Stimulated activated CD4-positive, alpha-beta T cell treated with anti-CD3 and anti-CD28 coated beads, Interleukin-12 subunit alpha, Interleukin-12 subunit beta, amount 100 ng/mL, for 4 hours (primary cell): Measurements from ENCODE around the gene ACTL7B.
"Not testable (repeated sequence)": the region's sequence is repeated elsewhere in the genome, so short reads cannot be mapped to it uniquely, and the experiment has no call there.

ENCODE experiments used
- DNase-seq: peaks from one replicate; pipeline ENCODE4 v3.0.0-alpha.2; 2020

The ACTL7B gene

DNA sequence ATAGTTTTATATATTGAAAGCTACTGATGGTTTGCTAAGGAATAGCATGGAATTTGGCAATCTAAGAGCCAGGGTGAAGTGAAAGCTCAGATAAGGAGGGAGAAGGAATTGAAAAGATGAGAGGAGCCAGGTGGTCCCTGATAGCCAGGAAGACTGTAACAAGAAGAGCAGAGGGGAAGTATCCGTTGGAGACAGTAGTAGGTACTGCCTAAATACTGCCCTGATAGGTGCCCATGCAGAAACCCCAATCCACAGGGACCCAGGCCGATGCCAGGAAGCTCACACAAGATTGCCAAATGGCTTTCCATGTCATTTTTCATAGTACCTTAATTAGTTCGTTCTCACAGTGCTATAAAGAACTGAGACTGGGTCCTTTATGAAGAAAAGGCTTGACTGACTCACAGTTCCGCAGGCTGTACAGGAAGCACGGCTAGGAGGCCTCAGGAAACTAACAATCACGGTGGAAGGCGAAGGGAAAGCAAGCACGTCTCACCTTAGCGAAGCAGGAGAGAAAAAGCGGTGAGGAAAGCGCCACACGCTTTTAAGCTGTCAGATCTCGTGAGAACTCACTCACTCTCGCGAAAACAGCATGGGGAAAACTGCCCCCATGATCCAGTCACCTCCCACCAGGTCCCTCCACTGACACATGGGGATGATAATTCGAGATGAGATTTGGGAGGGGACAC, 13.0 kb downstream of the ACTL7B start:
- no peak for DNase-seq

DNA sequence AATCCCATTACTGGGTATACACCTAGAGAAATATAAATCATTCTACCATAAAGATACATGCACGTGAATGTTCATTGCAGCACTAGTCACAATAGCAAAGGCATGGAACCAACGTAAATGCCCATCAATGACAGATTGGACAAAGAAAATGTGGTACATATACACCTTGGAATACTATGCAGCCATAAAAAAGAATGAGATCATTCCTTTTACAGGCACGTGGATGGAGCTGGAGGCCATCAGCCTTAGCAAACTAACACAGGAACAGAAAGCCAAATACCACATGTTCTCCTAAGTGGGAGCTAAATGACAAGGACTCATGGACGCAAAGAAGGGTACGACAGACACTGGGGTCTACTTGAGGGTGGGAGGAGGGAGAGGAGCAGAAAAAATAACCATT, 16.2 kb downstream of the ACTL7B start:
- DNase-seq: not testable (repeated sequence)

DNA sequence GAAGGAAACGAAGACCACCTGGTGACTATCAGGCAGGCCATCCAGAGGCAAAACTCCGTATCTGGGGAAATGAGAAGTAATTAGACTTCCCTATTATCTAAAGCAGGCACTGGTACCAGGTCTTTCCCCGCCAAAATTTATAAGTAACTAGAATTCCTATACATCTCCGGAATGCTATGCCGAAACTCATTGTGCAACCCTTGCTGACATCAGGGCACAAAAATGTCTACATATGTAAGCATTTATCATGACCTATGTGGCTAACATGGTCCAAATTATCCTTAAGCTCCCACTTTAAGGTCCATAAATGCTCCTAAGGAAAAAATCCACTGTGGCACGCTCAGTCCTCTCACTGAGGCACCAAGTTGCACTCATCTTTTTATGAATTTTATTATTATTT, 17.8 kb downstream of the ACTL7B start:
- no peak for DNase-seq

DNA sequence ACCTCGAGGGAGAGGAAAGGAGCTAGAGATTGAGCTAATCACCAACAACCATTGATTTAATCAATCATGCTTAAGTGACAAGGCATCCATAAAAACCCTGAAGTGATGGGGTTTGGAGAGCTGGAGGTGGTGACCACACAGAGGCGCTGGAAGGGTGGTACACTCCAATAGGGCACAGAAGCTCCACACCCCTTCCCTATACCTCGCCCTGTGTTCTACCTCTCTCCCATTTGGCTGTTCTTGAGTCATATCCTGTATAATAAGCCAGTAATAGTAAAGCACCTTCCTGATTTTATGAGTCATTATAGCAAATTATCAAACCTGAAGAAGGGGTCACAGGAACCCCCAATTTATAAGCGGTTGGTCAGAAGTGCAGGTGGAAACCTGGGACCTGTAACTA, 18.3 kb downstream of the ACTL7B start:
- DNase-seq: no peak

DNA sequence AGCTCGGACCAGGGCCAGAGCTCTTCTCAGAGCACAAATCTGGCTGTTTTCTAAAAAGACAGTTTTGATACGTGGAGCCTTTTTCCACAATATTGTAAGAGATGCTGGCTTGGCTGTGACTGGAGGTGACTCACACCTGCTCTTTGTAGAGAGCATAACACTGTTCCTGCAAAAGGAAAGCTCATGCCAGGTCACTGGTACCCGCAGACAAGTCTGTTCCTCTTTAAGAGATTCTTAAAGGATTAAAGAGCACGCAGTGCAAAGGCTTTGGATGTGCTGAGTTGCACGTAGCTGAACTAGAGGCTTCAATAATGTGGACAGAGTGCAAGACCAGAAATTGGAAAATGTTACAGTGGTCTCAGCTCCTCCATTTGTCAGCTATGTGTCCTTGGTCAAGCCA, 19.0 kb downstream of the ACTL7B start:
- DNase-seq: no peak

DNA sequence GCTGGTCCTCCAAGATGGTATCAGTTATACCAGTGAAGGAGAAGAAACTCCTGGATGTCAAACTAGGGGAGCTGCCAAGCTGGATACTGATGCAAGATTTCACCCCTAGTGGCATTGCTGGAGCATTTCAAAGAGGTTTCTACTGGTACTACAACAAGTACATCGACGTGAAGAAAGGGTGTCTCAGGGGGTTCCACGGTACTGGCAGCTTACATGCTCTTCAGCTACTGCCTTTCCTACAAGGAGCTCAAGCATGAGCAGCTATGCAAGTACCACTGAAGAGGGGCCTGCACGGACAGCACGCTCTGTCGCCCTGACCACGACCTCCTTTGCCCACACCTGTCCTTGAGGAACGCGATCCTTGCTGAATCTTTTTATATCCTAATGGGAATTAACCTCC, 19.5 kb downstream of the ACTL7B start:
- no peak for DNase-seq

DNA sequence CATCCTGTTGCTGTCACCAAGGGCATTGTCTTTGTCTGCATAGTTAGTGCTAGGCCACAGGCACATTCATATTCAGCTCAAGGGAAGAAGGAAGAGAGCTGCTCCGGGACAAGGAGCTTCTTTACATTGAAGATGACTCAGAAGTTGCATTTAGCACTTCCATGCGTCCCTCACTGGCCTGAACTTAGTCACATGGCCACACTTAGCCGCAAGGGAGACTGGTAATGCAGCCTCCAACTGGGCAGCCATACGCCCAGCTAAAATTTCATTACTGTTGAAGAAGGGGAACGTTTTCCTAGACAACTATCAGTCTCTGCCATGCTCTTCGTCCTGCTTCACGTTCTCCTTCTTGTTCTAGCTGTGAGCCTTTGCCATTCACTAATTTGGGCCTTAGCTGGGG, 20.0 kb downstream of the ACTL7B start:
- DNase-seq: no peak

DNA sequence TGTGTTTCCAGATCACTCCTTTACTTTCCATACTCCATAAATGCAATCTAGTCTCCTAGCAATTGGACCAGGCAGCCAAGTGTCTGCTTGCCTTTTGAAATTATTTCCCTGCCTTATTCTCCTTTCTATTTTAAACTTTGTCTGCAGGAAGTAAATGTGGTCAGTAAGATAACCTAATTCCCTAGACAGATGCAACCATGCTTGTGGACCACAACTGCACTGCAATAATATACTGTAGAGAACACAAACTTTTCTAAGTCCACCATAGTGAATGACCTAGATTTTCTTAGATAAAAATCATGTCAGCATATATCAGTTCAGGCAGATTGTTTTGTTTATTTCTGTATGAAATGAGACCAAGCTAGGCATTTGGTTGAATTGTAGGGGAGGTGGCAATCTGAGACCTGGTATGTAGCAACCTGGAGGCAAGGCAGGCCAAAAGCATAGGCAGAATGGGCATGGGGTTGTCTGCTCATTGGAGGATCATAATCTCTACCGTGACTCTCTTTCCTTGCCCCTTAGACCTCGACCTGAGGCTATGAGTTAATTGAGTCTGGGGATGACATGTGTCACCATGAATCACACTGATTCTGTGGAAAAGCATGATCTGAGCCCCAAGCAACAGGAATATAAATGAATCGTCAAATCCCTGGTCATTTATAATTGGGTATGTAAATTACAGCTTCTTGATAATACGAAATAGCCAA, 20.7 kb downstream of the ACTL7B start:
- DNase-seq: no peak

DNA sequence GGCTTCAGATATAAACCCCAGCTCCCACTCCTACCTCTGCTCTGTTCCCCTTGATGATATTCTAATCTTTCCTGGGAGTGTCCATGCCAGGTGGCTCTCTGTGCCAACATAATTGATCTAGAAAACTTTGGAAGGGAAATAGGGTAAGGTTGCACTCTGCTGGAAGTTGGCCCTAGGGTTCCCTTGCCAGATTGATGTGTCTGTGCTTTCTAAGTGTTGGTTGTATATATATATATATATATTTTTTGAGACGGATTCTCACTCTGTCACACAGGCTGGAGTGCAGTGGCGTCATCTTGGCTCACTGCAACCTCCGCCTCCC, 23.6 kb downstream of the ACTL7B start:
- DNase-seq: no peak

DNA sequence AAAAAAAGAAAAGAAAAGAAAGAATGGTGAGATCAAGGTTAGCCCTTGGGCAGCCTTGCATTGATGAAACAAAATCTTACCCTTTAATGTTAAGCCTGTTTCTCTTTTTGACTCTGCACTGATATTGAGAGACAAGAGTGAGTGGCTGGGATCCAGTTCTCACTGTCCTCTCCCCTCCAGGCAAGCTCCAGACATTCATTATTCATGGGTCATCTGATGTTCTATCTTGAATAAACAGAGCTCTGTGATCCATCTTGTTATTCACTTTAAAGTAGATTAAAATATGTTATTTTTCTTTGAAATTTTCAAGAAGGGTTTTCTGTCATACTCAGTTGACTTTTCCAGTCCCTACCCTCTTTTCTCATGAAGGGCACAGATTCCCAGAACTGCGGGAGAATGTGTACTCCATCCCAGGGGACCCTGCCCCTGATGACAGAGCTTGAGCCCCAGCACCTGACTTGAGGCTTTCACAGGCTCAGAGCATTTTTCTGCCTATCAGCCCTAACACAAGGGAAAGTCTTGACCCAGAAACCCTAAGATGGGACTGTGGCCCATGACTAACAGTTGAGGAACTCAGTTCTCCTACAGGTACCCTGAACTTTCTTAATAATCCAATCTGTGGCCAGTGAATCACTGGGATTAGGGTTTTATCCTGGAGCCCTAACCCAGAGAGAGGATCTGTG, 24.1 kb downstream of the ACTL7B start:
- DNase-seq: no peak

DNA sequence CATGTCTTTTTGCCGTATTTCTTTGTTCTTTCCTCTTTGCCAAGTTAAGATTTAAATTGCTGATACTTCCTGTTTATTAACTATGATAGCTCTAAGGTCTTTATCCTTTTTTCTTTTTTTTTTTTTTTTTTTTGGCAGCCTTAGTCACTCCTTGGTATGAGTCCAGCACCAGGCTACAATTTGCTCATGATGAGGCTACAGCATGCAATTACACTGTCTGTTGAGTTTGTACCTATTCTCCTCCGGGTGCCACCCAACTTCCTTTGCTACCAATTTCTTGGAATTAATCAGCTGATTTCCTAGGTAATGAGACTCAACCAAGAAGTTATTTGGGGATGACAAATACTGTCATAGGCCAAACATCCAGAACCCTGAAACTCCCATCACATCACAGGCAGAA, 25.5 kb downstream of the ACTL7B start:
- no peak for DNase-seq

DNA sequence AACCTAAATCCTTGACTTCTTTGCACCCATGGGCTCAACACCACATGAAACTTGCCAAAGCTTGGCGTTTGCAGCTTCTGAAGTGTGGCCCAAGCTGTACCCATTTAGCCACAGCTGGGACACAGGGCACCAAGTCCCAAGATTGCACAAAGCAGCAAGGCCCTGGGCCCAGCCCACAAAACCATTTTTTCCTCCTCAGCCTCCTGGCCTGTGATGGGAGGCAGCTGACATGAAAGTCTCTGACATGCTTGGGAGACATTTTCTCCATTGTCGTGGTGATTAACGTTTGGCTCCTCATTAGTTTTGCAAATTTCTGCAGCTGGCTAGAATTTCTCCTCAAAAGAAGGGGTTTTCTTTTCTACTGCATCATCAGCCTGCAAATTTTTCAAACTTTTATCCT, 32.0 kb downstream of the ACTL7B start:
- no peak for DNase-seq

DNA sequence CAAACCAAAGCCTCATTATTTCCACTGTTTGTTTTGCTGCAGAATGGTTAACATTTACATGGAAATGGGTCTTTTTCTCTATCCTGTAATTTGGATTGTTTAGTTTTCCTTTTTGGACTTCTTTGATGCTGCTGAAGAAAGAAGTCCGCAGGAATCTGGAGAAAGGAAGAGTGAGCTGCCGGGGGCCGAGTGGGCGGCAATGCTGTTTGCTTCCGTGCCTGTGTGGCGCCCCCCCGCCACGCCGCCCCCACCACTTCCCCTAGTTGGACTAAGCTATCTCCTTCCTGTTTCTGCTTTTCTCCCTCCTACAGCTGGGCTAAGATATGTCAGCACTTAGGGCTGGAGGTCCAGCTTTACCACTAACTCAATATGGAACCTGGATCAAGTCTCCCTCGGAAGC, 39.7 kb downstream of the ACTL7B start:
- DNase-seq: no peak

DNA sequence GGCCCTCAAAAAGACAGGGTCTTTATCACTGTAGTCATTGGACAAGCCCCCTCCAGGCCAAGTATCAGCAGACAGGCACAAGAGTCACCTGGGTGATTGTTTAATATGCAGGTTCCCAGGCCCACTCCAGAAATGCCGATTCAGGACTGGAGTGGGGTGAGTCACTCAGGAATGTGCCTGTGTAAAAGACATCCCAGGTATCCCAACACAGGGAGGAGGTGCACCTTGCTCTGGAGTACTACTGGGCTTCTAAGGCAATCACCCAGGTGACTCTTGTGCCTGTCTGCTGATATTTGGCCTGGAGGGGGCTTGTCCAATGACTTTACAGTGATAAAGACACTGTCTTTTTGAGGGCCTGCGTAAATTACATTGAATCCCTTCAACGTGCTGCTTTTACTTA, 40.6 kb downstream of the ACTL7B start:
- no peak for DNase-seq

DNA sequence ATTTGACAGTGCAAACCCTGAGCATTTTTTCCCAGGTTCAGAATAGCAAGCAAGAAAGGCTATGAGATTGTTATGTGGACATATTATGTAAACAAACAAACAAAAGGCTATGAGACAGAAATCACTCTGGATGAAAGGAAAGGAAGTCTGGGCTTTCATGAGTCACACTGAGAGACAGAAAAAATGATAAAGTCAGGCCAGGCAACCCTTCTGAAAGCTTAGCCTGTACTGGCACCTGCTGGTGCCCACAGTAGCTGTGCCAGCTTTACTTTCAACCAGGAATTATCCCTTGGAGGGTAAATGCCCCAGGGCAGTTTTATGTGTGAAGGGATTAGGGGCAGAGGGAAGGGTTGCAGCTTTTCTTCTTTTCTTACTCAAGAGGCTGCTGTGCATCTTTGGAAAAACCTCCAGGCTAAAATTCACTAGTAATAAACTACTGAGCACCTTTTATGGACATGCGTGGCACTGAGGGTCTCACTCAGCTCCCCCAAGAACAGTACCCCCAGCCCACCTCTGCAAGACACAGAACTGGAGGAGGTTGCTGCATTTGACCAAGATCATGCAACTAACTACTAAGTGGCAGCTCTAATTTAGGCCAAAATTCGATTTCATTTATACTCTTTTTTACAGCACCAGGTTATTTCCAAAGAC, 41.7 kb downstream of the ACTL7B start:
- no peak for DNase-seq

DNA sequence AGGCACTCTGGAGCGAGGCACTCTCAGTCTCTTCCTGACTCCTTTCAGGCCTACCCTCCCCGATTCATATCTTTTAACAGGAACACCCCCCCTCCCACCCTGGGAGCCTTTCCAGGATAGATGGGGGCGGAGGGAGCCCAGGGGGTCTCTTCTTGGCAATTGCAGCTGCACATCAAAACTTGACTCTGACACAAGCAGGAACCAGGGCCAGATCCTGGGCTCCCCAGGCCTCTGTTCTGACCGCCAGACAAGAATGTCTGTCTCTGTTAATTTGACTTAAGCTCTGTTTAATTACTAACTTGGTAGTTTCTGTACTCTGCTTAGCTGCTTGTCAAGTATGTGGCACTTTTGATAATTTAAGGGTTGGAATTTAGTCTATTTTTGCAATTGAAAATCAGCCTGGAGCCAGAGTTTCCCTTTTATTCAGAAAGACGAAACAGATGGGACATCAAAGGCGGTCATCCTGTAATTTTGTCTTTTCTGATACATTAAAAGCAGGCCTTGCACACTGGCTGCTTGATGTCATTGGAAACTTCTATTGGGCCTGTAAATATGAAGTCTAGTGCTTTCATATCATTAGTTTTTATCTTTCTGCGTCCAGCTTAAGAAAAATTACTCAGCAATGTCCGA, 43.3 kb downstream of the ACTL7B start:
- no peak for DNase-seq

DNA sequence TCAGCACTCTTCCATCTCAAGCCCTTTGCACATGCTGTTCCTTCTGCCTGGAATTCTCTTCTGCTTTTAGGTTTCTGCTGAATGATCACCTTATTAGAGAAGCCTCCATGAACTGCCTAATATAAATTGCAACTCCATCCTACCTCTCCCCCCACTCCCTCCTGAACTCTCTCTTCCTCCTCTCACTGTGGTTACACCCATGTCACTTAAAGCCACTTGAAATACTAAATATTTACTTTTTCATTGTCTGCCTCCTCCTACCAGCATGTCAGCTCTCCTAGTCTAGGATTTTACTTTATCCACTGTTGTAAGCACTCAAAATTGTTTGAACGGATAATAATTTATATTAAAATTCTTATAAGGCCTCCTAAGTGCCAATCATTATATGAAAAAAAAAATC, 43.8 kb downstream of the ACTL7B start:
- DNase-seq: no peak

DNA sequence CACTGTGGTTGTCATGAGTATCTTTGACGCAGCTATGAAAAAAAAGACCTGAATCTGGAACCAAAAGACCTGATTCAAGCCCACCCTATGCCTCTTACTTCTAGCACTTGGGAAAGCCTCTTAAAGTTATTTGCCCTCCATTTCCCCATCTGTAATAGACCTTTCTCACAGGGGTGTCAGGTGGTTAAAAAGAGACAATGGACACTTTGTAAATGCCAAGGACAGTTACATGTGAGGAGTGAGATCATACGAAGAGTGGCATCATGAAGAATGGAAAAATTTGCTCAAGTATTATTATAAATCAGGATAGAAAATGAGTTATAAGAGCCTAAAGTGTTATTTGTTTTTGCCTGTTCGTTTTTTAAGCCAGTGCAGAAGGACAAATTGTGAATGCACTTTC, 46.5 kb downstream of the ACTL7B start:
- DNase-seq: no peak
